Upper lobe of right lung (tissue), 1 donor: ENCODE data around the gene FURIN. TPM values are rescaled to one million over a fixed set of nuclear protein-coding genes. Genes with fewer than 3 reads are reported as not detected.

Experiments
- ATAC-seq: fragments of 200-7000 bp; cut with Tn5 transposase; one replicate; pipeline ENCODE4 v1.9.1; 2020; ENCODE audit warnings: mild to moderate bottlenecking, moderate library complexity
- DNase-seq: peaks from one replicate; pipeline ENCODE4 v3.0.0-alpha.2; 2020
- H3K27ac ChIP-seq: fragments of 200-600 bp; one replicate; pipeline ENCODE4 v1.8.0; 2022
- H3K27me3 ChIP-seq: fragments of 200-600 bp; one replicate; pipeline ENCODE4 v1.8.0; 2022; ENCODE audit warnings: mild to moderate bottlenecking
- H3K36me3 ChIP-seq: fragments of 200-600 bp; one replicate; pipeline ENCODE4 v1.8.0; 2022
- H3K4me1 ChIP-seq: fragments of 200-600 bp; one replicate; pipeline ENCODE4 v1.8.0; 2022
- H3K4me3 ChIP-seq: fragments of 200-600 bp; one replicate; pipeline ENCODE4 v1.8.0; 2022; ENCODE audit warnings: mild to moderate bottlenecking
- H3K9me3 ChIP-seq: fragments of 200-600 bp; one replicate; pipeline ENCODE4 v1.8.0; 2022
- intact Hi-C: fragments of 100-400 bp; cut with DNase I; formaldehyde crosslinking; loops from one replicate; pipeline ENCODE4 v1.11.0; 2022
- total RNA-seq: library from RNA; stranded (reverse); fragmentation: NEBNext Ultra II Directional; extraction: Animal tissue kit (Norgen Biotek cat#: 25700); gene quantifications from one replicate; pipeline ENCODE4 v1.2.1, GENCODE V29; 2021
- TF ChIP-seq, protein P1 (sequence below): fragments of 200-600 bp; IDR thresholded peaks from one replicate; pipeline ENCODE4 v1.8.0; 2022; ENCODE audit warnings: antibody characterized with exemption
- donor health status: DM: no; HTN: yes; CAD: no; lungs with severe emphysema.

The FURIN gene
- total RNA-seq, 1 donor from 2014 or later = 104 TPM

DNA sequence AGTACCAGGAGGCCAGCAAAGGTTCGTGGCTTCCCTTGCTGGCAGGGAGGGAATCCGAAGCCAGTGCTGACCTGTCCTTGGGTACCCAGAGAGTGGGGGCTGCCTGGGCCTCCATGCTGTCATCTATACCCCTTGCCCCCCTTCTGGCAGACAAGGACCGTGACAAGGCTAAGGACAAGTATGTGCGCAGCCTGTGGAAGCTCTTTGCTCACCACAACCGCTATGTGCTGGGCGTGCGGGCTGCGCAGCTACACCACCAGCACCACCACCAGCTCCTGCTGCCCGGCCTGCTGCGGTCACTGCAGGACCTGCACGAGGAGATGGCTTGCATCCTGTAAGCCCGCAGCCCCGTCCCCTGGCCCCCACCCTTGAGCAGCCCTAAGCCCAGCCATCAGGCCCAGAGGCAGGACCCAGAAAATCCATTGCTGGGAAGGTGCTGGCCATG lies 18.7 kb downstream of the FURIN start:
- TF ChIP-seq, protein P1, sequence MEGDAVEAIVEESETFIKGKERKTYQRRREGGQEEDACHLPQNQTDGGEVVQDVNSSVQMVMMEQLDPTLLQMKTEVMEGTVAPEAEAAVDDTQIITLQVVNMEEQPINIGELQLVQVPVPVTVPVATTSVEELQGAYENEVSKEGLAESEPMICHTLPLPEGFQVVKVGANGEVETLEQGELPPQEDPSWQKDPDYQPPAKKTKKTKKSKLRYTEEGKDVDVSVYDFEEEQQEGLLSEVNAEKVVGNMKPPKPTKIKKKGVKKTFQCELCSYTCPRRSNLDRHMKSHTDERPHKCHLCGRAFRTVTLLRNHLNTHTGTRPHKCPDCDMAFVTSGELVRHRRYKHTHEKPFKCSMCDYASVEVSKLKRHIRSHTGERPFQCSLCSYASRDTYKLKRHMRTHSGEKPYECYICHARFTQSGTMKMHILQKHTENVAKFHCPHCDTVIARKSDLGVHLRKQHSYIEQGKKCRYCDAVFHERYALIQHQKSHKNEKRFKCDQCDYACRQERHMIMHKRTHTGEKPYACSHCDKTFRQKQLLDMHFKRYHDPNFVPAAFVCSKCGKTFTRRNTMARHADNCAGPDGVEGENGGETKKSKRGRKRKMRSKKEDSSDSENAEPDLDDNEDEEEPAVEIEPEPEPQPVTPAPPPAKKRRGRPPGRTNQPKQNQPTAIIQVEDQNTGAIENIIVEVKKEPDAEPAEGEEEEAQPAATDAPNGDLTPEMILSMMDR = no peak
- DNase-seq (no peak), ATAC-seq (no peak)
- Histone ChIP-seq H3K27me3 (no peaks in the 10 kb centered on the region), H3K36me3 (peaks cover 60% of the 10 kb centered on the region), H3K4me1 (peaks cover 30% of the 10 kb centered on the region), H3K9me3 (no peaks in the 10 kb centered on the region), H3K4me3 (no peak overlapping the region), H3K27ac (no peak overlapping the region)
- intact Hi-C loops = loop anchor here (5.0 kb wide), 1 partner anchor 240 kb away; no protein-coding TSS in a partner anchor

DNA sequence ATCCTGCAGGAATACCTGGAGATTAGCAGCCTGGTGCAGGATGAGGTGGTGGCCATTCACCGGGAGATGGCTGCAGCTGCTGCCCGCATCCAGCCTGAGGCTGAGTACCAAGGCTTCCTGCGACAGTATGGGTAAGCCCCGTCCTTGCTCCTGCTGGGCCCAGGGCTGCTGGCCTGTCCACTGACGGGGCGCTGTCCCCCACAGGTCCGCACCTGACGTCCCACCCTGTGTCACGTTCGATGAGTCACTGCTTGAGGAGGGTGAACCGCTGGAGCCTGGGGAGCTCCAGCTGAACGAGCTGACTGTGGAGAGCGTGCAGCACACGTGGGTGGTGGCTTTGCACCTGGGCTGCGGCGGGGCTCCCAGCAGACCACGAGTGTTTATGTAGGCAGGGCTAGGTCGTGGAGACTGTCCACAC lies 20.9 kb downstream of the FURIN start:
- intact Hi-C loops = loop anchor here (5.0 kb wide), 1 partner anchor 242 kb away; no protein-coding TSS in a partner anchor
- H3K36me3 ChIP-seq = peaks cover 77% of the 10 kb centered on the region
- ATAC-seq = no peak

DNA sequence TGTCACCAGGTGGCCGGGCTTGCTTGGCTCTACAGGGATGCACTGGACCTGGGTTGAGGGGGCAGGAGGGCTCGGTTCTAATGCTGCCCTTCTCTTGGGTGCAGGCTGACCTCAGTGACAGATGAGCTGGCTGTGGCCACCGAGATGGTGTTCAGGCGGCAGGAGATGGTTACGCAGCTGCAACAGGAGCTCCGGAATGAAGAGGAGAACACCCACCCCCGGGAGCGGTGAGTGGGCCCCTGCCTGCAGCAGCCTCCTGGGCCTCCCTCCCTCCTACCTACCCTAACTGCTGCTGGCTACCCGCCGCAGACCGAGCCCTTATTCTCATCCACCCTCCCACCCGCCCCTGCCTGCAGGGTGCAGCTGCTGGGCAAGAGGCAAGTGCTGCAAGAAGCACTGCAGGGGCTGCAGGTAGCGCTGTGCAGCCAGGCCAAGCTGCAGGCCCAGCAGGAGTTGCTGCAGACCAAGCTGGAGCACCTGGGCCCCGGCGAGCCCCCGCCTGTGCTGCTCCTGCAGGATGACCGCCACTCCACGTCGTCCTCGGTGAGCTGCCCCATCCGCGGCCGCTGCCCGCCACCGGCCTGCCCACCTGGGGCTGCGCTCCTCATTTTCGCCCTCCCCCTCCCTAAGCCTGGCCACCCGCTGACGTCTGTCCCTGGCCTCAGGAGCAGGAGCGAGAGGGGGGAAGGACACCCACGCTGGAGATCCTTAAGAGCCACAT lies 21.5 kb downstream of the FURIN start:
- ATAC-seq = no peak
- TF ChIP-seq, protein P1 = no peak
- Histone ChIP-seq H3K9me3 (no peaks in the 10 kb centered on the region), H3K27me3 (no peaks in the 10 kb centered on the region), H3K4me1 (peaks cover 18% of the 10 kb centered on the region), H3K27ac (no peak overlapping the region), H3K4me3 (no peak overlapping the region), H3K36me3 (peaks cover 83% of the 10 kb centered on the region)
- intact Hi-C loops = loop anchor here (5.0 kb wide), 1 partner anchor 243 kb away; no protein-coding TSS in a partner anchor
- peak; percentile 61 for DNase-seq

More for the DNA sequence above, 20.9 kb downstream of the FURIN start:
- Histone ChIP-seq H3K9me3 (no peaks in the 10 kb centered on the region), H3K4me3 (no peak overlapping the region), H3K27me3 (no peaks in the 10 kb centered on the region), H3K27ac (no peak overlapping the region), H3K4me1 (peaks cover 19% of the 10 kb centered on the region)
- TF ChIP-seq, protein P1 = no peak
- no peak for DNase-seq

DNA sequence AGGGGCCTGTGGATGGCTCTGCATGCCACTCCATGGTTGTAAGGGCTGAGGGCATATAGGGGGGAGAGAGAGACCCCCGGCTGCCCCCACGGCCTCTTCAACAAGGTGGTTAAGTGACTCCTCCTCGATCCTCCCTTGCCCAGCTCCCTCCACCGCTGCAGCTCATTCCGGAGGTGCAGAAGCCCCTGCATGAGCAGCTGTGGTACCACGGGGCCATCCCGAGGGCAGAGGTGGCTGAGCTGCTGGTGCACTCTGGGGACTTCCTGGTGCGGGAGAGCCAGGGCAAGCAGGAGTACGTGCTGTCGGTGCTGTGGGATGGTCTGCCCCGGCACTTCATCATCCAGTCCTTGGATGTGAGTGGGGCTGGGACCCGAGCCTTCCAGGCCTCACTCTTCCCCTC lies 22.5 kb downstream of the FURIN start:
- peaks cover 92% of the 10 kb centered on the region for H3K36me3 ChIP-seq
- TF ChIP-seq, protein P1 = no peak

DNA sequence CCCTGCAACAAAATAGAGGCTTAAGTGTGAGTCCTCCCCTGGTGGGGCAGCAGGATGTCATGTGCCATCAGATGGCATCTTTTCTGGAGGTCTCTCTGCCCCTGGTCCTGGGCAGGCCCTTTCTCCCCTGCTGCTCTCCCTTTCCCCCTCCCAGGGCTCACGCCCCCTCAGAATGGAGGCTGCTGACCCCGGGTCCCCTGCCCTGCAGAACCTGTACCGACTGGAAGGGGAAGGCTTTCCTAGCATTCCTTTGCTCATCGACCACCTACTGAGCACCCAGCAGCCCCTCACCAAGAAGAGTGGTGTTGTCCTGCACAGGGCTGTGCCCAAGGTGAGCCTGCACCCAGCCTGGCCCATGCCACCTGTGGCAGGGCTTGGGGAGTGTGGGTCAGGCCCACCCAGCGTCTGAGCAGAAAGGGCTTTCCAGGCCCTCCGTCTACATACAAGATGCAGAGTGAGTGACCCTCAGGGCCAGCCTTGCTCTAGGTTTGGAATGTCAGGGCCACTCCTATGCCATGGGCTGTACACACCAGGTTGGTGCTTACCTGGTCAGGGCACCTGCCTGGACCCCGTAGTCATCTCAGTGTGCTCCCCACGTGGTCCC lies 23.1 kb downstream of the FURIN start:
- intact Hi-C loops = no loop called here
- Histone ChIP-seq H3K4me1 (peaks cover 2% of the 10 kb centered on the region), H3K36me3 (peaks cover 97% of the 10 kb centered on the region), H3K9me3 (no peaks in the 10 kb centered on the region), H3K4me3 (no peak overlapping the region), H3K27ac (no peak overlapping the region), H3K27me3 (no peaks in the 10 kb centered on the region)
- DNase-seq = no peak
- TF ChIP-seq, protein P1 = no peak
- ATAC-seq = no peak

More for the DNA sequence above, 22.5 kb downstream of the FURIN start:
- Histone ChIP-seq H3K4me3 (no peak overlapping the region), H3K4me1 (peaks cover 8% of the 10 kb centered on the region), H3K27ac (no peak overlapping the region), H3K27me3 (no peaks in the 10 kb centered on the region), H3K9me3 (no peaks in the 10 kb centered on the region)
- intact Hi-C loops = no loop called here
- no peak for DNase-seq
- no peak for ATAC-seq
